Dedifferentiated amniotic fluid mesenchymal stem cell (primary cell): ENCODE measurements around the gene KNOP1.
"Not testable (repeated sequence)": the region's sequence is repeated elsewhere in the genome, so short reads cannot be mapped to it uniquely, and the experiment has no call there.

Experiments used
- DNase-seq: peaks from one replicate; pipeline ENCODE4 v3.0.0-alpha.2; 2016; ENCODE audit errors: extremely low spot score

Gene KNOP1

GRCh38 chr16:19683453-19684236 lies 34.4 kb downstream of the KNOP1 start:
- no peak for DNase-seq

DNA sequence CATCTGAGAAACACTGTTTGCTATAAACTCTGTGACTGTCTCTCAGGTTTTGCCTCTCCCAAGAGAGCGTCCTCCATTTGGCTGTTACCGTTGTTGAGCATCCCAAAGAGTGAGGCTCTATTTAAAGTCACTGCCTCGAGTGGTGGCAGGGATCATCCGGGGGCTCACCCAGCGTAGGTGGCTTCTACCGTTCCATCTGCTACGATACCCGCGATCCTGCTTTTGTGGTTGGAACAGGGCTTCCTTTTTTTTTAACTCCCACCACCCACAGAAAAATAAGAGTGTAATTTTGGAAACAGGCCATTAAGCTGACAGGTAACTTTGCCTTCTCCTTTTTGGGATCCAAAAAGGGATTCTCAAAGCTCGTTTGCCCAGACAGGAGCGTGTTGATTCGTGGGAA lies 36.4 kb downstream of the KNOP1 start:
- no peak for DNase-seq

DNA sequence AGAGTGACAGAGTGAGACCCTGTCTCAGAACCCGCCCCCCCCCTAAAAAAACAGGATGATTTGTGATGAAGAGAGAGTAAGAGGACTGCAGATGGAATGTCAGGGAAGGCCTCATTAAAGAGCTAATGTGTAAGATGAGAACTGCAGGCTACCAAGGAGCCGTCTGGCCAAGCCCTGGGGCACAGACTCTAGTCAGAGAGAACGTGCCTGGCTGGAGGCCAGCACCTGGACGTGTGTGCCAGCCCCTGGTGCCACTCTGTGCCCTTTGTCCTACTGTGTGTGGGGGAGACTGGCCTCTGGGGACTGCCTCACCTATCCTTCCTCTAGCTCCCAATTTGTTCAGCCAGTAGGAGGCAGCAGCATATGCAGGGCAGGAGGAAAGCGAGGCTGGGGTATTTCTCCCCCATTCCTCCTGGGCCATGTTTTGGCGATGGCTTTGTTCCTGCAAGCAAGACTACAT lies 37.1 kb downstream of the KNOP1 start:
- no peak for DNase-seq

DNA sequence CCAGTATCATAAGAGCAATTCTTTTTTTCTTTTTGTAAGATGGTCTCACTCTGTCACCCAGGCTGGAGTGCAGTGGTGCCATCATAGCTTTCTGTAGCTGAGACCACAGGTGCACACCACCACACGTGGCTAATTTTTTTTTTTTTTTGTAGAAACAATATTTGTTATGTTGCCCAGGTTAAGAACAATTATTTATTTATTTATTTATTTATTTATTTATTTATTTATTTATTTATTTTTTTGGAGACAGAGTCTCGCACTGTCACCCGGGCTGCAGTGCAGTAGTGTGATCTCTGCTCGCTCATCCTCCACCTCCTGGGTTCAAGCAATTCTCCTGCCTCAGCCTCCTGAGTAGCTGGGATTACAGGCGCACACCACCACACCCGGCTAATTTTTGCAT lies 38.7 kb downstream of the KNOP1 start:
- not testable (repeated sequence) for DNase-seq

DNA sequence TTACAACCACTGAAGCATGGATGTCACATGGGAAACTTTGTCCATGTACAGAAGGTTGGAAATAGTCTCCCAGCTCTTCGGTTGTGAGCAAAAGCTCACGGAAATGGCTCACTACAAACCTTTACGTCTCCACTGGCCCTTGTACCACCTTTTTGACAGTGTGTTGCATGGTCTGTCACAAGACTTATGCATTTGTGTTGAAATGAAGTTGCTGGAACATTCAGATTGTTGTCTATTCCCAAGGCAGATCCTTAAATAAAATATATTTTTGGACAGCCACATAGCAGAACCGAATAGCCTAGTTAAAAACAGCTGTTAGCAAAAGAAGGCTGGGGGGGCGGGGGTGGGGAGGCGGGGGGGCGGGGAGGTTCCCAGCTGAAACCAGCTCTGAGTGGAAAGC lies 39.2 kb downstream of the KNOP1 start:
- DNase-seq, result no peak

DNA sequence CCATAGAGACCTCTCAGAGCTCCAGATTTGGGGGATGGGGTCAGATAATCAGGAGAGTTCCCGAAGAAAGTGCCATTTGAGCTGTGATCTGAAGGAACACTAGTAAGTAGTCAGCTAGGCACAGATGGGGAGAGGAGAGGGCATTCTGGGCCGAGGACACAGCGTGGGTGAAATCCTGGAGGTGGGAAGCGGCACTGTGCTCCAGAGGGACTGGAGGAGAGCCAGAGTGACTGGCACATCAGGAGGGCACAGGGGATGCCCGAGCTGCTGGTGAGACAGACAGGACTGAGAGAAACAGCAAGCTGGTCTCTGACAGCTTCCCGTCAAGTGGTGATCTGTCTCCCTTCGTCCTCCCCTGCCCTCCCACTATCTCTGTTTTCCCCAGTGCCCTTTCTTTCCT lies 40.6 kb downstream of the KNOP1 start:
- no peak for DNase-seq

- no peak for DNase-seq
Measured at GRCh38 chr16:19674485-19674884, 43.5 kb downstream of the KNOP1 start.

- no peak for DNase-seq
Measured at GRCh38 chr16:19672378-19672777, 45.6 kb downstream of the KNOP1 start.

GRCh38 chr16:19666477-19666876 lies 51.5 kb downstream of the KNOP1 start:
- DNase-seq, result no peak

- not testable (repeated sequence) for DNase-seq
Measured at GRCh38 chr16:19665313-19665712, 52.7 kb downstream of the KNOP1 start.

DNA sequence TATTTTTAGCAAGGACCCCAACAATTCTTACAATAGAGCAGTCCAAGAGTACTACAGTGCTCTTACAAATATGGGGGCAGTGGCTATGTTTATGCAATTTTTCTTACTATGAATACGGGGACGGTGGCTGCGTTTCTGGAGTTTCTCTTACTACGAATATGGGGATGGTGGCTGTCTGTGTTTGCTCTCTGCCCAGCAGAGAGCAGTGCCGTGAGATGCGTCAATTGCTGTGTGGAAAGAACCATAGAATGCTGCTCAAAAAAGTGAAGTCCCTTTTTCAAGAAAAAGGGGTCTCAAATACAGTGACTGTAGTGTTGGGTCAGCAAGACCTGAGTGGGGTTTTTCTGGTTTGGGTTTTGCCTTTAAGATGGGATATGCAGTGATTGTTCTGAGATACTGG lies 53.9 kb downstream of the KNOP1 start:
- no peak for DNase-seq

DNA sequence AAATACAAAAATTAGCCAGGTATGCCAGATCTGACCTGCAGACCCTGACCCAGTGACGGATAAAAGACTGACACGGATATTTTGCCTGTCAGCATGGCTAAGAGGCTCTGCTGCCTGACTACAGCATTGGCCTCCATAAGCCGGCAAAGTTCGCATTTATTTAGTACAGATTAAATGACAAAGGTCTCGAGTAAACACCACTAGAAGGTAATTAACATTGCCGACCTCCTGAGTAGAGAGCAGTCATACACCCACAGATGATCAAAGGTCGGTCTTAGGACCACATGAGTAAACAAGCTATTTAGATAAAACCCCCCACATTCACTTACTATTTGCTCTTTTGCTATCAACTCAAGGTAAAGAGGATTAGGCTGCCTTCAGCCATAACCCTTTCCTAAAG lies 55.7 kb downstream of the KNOP1 start:
- DNase-seq, result no peak

DNA sequence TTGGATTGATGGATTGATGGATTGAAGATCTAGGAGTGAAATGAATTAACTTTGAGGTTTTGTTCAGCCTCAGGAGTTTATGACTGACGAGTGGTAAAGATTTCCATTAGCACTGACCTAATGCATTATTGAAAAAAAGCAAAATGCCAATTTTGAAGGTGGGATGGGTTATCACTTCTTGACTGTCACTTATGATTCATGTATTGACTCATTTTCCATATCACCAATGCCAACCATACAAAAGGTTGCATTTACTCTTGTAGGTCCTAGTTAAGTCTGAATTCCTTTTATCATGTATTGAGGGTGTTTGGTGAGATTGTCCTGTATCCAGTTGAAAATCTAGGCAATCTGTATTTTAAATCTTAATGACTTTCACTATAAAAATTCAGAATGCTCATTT lies 57.6 kb downstream of the KNOP1 start:
- no peak for DNase-seq

DNA sequence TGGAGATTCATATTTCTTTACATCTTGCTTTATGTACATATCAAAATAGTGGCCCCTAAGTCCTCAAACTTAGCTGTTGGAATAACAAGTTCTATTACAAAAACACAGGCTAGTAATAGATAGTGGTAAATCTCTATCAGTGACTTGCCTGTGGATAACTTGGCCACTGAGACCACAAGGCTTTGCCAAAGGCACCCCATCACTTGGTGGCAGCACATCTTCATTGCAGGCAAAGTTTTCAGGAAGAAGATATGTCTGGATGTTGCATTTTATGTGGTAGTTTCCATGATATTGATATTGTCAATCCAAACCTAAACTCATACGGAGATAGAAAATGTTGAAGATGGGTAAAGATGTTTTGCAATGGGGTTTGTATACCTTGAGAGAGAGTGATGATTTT lies 58.5 kb downstream of the KNOP1 start:
- DNase-seq, result no peak

DNA sequence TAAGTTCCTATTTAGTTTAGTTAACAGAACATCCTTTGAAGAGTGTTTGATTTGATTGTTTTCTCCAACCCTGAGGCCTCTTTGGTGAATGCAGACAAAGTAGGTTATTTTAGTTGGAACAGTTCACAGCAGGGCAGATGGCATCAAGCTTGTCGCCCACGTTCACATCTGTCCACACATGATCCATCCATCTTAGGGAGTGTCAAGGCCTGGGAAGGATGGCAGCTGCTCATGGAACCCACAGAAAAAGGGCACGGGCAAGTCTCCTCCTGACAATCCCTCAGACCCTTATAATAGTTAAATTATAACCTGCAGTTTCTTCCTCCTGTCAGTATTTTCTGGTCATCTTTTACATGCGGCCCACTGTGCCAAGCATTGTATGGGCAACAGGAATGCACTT lies 60.2 kb downstream of the KNOP1 start:
- DNase-seq, result no peak

GRCh38 chr16:19655242-19655777 lies 62.7 kb downstream of the KNOP1 start:
- no peak for DNase-seq

DNA sequence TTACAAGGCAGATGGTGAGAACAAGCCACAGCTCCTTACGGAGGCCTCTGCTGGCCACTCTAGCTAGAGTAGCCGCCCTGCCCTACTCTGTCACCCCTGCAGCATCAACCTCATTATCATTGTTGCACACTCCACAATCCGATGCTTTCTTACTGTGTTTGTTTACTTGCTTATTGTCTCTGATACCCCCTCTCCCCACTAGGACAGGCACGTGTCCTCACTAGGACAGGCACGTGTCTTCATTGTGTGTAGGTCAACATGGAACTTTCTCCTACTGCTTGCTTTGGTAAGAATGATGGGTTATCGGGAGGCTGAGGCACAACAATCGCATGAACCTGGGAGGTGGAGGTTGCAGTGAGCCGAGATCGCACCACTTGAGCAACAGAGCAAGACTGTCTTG lies 63.9 kb downstream of the KNOP1 start:
- DNase-seq, result no peak
